Tibial nerve (tissue), 4 donors: ENCODE data around the gene SLC12A8.

ENCODE experiments used
- EP300 ChIP-seq, 2 donors: sonication (generic); formaldehyde crosslinking; IDR thresholded peaks; one replicate each; pipeline ENCODE4 v1.6.1; 2017; ENCODE audit warnings: antibody characterized with exemption in 2 of 2, mild to moderate bottlenecking in 1 of 2
- POLR2A ChIP-seq, 2 donors: fragments of 450-650 bp; IDR thresholded peaks; one replicate each; pipeline ENCODE4 v1.6.1; 2017; ENCODE audit warnings: antibody characterized with exemption in 2 of 2, mild to moderate bottlenecking in 2 of 2, moderate library complexity in 2 of 2
- TF ChIP-seq, protein P1 (sequence below), 5 experiments: fragments of 200-600 bp in 3 of 5; fragments of 450-650 bp in 2 of 5; sonication (generic) in 3 of 5; IDR thresholded peaks; one replicate each; pipeline ENCODE4 v1.5.1; 2016 to 2019; ENCODE audit warnings: antibody characterized with exemption in 5 of 5, mild to moderate bottlenecking in 3 of 5, moderate library complexity in 2 of 5

DNA sequence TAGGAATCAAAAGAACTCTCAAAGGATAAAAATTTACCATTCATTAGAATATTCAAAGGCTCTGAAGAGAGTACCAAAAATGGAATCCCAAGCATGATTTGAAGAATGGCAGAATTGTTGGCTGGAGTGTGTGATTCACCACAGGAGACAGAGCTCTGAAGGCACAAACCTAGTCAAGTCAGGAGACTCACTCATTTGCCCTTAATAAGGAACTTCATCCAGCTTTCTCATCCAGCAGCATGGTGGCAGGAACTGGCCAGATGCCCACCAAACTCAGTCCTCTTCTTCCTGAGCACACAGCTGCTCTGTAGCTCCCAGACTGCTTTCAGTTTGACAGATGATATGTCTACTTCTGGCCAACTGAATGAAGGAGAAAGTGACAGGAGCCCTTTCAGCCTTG, 140.2 kb downstream of the SLC12A8 start:
- TF ChIP-seq, protein P1, sequence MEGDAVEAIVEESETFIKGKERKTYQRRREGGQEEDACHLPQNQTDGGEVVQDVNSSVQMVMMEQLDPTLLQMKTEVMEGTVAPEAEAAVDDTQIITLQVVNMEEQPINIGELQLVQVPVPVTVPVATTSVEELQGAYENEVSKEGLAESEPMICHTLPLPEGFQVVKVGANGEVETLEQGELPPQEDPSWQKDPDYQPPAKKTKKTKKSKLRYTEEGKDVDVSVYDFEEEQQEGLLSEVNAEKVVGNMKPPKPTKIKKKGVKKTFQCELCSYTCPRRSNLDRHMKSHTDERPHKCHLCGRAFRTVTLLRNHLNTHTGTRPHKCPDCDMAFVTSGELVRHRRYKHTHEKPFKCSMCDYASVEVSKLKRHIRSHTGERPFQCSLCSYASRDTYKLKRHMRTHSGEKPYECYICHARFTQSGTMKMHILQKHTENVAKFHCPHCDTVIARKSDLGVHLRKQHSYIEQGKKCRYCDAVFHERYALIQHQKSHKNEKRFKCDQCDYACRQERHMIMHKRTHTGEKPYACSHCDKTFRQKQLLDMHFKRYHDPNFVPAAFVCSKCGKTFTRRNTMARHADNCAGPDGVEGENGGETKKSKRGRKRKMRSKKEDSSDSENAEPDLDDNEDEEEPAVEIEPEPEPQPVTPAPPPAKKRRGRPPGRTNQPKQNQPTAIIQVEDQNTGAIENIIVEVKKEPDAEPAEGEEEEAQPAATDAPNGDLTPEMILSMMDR (IDR thresholded peaks at IDR 0.05) = no peak
- TF ChIP-seq POLR2A (IDR thresholded peaks at IDR 0.05) = no peak
- no peak for TF ChIP-seq EP300 (IDR thresholded peaks at IDR 0.05)
